ENCODE results near the gene RSPH9.
"Not testable (repeated sequence)": the region's sequence is repeated elsewhere in the genome, so short reads cannot be mapped to it uniquely, and the experiment has no call there.

RSPH9 gene

DNA sequence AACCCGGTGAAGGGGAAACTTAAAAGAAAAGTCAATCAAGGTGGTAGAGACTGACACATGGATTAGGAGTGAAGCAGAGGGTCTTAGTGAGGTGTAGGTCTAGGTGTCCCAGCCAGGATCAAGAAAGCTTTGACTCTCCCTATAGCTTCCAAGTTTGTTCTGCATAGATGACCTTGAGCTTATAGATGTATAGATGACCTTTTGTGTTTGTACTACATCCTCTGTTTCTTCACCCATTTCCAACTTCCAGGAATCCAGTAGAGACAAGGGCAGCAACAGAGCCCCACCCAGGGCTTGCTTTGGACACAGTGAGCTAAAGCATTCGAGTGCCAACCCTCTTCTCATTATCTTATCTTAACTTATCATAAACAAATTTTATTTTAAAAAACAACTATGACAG lies 44.6 kb downstream of the RSPH9 start:
- DNase-seq: no peak

DNA sequence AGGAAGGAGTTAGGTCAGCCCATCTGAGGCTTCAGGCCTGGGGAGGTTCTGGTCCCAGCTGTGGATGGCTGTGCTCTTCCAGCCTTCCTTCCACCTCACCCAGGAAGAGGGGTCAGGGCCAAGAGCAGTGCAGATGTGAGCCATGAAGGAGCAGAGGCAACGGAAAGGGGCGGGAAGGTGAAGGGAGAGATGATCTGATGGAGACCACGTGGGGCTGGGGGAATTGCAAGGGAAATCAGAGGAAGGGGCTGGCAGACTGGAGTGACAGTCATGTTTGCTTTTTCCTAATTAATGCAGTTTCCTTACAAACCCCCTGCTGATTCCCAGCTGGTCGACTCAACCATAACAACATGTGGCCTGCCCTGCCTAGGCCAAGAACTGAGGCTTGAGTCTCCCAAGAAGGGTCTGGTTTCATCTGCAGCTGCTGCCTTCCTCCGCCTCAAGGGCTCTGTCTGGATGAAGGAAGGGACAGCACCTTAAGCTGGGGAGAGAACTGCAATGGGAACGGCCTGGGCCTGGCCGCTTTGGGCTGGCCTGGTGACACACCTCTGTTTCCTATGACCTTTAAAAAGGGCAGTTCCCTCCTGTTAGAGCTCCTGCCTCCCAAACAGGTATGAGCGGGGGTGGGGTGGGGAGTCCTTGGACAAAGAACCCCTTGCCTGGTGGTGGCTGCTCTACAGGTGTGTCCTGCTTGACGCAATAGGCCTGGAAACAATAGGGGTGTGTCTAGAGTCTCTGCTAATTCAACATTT lies 50.6 kb downstream of the RSPH9 start:
- DNase-seq: peak; percentile 52

- no peak for DNase-seq
These were observed 51.1 kb downstream of the RSPH9 start for GRCh38 chr6:43695967-43696291.

DNA sequence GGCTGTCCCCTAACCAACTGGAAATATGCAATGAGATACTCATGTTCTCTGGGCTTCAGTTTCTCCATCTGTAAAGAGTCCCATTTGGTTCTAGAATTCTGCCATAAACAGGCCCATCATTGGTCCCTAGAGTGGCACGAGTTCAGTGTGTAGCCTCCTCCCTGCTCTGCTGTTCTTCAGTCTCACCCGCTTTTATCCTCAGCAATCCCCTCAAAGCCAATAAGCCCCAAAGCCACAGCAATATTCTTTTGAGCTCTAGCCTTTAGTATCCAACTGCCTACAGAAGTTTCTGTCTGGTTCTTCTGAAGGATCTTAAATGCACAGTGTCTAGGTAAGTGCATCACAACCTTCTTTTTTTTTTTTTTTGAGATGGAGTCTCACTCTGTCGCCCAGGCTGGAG lies 52.6 kb downstream of the RSPH9 start:
- no peak for DNase-seq

GRCh38 chr6:43698584-43699349 lies 53.9 kb downstream of the RSPH9 start:
- no peak for DNase-seq

GRCh38 chr6:43699564-43700186 lies 54.8 kb downstream of the RSPH9 start:
- no peak for DNase-seq

DNA sequence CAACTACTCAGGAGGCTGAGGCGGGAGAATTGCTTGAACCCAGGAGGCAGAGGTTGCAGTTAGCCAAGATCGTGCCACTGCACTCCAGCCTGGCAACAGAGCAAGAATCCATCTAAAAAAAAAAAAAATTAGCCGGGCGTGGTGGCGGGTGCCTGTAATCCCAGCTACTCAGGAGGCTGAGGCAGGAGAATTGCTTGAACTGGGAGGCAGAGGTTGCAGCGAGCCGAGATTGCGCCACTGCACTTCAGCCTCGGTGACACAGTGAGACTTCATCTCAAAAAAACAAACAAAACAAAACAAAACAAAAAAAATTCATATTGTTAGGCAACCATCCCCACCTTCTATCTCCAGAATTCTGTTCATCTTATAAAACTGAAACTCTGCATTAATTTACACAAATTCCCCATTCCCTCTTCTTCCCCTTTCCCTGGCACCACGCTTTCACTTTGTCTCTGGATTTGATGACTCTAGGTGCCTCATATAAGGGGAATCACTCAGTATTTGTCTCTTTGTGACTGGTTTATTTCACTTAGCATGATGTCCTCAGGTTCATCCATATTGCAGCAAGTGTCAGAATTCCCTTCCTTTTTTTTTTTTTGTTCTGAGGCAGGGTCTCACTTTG lies 56.2 kb downstream of the RSPH9 start:
- not testable (repeated sequence) for DNase-seq

- DNase-seq: no peak
These were observed 57.3 kb downstream of the RSPH9 start for GRCh38 chr6:43702171-43702533.

DNA sequence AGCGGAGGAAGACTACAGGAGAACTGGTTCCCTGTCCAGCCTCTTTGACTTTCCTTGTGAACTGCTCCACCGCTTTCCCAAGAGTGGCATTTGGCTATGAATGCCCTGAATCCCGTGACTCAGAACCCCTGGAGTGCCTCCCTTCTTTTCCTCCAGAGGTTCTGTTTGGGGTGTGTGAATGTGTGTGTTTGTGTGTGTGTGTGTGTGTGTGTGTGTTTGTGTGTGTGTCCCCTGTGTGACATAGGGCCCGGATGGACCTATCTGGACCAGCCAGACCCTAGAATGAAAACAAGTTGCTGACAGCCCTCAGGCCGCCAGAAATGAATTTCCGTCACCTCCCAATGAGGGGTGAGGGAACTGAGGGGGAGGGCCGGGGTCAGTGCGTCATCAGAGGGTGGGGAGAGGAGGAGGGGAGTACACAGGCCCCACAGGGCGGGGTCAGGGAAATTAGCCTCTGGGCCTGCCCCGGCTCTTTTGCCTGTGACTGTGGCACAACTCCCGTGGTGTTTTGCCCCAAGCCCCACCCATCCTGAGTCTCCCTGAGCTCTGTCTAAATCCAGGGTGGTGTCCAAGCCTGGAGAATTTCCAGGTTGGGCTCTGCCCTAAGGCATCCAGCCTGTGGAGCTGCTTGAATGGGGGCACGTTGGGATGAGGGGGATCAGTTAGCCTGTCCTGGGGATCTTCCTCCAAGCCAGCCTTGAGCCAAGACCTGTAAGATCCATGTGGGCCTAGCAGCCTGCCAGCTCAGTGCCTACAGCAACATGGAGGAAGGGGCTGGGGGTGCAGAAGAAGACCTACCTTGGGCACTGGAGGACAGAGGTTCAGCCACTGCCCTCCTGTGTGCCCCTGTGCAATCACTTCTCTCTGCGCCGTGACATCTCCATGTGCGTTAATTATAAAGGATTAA lies 58.0 kb downstream of the RSPH9 start:
- DNase-seq: peak; percentile 81

DNA sequence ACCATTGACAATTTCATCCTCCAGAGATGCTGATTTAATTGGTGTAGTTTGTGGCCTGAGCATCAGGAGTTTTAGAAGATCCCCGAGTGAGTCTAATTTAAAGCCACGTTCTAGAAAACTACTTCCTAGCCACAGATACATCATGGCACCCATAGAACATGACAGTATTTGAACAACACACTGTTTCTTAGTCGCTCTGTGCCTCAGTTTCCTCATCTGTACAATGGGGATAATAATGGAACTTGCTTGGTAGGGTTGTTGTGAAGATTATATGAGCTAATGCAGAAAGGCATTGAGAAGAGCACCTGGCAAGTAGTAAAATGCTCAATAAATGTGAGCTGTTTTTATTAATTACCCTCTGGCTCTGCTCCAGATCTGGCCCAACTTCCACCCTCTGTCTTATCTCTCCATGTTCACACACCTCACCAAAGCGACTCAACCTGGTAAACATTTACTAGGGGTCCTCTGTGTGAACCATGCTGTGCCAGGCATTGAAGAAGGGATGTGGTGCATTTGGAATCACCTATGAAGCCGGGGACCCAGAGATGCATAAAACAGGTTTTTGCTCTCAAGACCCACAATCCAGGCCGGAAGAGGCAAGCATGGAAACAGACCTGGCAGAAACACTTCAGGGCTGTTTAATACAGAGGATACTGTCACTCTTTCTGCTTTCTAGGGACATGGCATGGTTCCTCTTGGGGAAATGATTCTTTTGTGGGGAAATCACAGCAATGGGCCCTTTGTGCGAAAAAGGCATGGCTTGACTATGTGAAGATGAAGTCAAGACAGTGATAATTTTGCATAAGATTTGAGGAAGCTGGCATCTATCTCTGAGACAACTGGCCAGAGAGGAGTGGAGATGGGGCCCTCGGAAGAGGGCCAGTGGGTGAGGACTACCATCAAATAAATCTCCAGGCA lies 58.9 kb downstream of the RSPH9 start:
- DNase-seq: no peak

DNA sequence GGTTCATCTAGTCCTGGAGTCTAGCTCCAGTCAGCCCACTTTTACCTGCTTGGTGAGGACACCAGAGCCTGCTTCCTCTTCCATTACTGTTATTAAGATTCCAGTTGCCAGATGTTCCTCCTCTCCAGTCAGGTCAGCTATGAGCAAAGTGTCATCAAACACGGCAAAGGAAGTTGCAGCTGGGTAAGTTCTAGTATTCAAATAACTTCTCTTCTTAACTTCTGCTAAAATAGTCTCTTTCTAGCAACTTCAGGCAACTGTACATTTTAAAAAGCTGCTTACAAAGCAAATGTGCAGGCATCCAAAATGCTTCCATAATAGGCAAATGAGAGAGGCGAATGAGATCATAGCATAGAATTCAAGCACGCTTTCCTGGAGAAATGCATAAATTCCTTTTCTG lies 61.2 kb downstream of the RSPH9 start:
- DNase-seq: no peak

- DNase-seq: no peak
These were observed 62.0 kb downstream of the RSPH9 start for GRCh38 chr6:43706788-43707187.

DNA sequence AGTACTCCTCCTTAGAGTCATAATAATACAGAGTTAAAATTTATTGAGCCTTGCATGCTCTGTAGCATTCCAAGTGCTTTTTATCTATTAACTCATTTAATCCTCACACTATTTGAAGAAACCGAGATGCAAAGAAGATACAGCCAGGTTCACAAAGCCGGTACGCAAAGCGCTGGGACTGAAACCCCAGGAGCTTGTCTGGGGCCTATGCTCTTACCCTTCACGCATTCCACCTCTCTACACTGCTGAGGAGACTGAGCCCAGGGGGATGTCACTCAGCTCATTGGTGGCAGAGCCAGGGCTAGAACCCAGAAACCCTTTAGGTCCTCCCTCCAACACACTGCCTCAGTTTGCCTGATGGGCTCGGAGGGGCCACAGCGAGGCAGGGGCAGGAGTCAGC lies 62.4 kb downstream of the RSPH9 start:
- no peak for DNase-seq

GRCh38 chr6:43707767-43708166 lies 62.9 kb downstream of the RSPH9 start:
- DNase-seq: no peak

- DNase-seq: no peak
These were observed 64.2 kb downstream of the RSPH9 start for GRCh38 chr6:43708860-43709653.

DNA sequence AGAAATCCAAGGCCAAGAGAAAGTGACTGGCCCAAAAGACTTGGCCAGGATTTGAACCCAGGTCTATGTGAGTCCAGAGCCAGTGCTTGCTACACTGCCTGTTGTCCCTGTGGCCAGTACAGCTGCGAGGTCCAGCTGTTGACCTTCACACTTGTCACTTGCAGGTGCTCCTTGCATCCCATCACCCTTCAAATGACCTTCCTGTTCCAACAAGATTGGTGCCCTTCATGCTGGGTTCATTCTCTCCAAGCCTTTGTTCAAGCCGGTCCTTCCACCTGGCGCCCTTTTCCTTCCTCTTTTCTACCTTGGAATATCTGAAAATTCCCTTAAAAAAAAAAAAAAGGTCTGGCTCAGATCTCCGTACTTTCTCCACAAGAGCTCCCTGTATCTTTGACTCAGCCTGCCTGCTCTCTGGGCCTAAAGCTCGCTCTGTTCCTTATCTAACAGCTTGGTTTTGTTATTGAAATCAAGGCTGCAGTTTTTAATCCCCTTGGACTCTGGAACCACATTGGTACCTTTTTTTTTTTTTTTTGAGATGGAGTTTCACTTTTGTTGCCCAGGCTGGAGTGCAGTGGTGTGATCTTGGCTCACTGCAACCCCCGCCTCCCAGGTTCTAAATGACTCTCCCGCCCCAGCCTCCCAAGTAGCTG lies 64.9 kb downstream of the RSPH9 start:
- DNase-seq: no peak

DNA sequence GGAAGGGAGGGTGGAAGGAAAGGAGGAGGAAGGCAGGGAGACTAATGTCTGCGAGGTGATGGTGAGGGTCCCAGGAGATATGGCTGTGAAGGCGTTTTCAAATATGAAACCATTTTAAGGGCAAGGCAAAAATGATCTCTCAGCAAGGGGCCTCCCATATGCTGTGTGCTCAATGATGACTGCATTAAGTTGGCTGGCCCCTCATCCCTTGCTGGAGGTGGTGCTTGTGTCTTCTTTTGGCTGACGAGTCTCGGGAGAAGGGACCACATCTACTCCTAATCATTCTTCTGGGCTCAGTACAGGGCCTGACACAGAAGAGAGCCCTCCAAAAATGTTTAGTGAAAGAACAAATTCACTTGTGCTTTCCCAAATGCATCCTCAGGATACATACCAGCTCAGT lies 65.7 kb downstream of the RSPH9 start:
- no peak for DNase-seq

GRCh38 chr6:43712579-43712978 lies 67.7 kb downstream of the RSPH9 start:
- DNase-seq: no peak

DNA sequence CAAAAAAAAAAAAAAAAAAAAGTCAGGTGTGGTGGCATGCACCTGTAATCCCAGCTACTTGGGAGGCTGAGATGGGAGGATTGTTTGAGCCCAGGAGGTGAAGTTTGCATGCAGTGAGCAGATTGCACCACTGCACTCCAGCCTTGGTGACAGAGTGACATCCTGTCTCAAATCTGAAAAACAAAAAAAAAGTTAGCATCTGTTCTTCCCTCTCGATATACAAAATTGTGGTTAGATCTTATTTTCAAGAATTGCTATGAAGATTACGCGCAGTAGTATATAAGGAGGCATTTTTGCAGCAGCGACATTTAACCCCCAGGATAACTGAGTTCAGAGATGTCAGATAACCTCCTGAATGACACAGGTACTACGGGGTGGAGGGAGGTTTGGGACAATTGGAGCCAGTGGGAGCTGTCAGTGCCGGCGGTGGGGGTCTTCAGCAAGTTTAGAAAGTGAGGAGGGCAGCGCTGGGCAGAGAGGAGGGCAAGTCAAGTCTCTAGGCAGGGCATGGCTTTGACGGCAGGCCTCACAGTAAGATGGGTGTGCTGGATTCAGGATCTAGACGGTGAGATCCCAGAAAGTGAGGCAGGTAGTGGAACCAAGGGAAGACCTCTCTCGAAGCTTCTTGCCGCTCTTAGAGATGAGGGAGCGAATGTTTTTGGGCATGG lies 68.9 kb downstream of the RSPH9 start:
- no peak for DNase-seq

All from right forelimb (tissue), 1 donor.